HCEC 1CT (cell line): ENCODE measurements around the gene ADTRP.

Experiments used
- DNase-seq: peaks from one replicate; pipeline ENCODE4 v3.0.0-alpha.2; 2017

Gene ADTRP

DNA sequence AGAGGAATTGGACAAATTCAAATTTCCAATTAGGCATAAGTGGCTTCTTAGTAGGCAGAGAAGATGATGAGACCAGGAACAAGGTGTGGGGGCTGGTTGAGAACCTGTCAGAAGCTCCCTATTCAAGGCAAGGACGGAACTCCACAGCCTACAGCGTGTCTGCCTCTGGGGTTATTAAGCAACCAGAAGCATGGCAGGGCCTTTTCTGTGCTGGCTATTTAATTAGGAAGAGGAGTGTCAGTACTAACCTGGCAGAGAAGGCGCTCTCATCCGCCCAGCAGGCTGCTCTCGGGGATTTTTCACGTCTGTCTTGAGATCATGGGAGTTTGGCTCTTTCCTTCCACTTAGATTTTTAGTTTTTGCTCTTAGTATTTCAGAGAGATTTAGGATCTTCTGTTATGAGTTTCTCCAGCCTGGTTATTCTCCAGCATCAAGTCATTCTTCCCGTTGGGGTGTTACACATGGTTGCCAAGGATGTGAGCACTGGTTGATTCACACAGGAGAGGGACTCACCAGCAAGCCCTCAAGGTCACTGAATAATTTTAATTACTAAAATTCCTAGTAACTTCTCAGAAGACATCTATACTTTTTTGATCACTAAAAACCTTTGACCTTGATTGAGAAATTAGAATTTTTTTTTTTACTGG, 23.9 kb downstream of the ADTRP start:
- DNase-seq = peak; percentile 72

DNA sequence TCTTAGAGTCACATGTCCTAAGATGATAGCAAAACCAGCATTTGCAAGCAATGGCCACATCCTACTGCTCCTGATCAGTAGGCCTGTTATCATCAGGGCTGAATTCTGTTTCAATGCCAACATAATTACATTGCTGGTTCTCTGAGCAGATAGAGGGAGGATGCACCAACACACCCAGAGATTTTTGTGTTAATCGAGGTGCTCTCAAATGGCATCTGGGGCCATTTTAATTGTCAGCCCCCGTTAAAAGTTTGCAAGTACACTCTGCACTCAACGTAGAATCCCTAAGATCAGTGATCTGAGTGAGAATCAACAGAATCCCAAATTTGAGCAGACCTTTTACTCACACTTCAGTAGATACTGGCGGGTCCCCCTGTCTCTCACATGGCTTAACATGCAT, 24.8 kb downstream of the ADTRP start:
- no peak for DNase-seq

DNA sequence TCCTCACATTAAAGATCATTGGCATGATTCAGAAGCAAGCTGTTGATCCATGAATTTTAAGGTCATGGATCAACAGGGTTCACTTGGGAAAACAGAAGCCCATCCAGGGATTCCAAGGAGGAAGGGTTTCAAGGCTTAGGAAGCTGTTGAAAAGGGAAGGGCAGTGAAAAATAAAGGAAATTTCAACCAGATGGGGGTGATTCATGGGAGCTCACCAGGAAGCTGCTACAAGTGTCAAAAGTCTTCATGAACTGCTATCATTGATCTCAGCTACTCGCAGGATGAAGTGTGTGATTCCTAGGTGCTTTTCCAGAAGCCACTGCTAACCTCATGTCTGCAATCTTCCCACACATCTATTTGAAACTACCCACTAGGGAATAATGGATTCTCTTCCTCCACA, 26.2 kb downstream of the ADTRP start:
- DNase-seq = no peak

GRCh38 chr6:11750682-11751081, 27.9 kb downstream of the ADTRP start:
- no peak for DNase-seq

DNA sequence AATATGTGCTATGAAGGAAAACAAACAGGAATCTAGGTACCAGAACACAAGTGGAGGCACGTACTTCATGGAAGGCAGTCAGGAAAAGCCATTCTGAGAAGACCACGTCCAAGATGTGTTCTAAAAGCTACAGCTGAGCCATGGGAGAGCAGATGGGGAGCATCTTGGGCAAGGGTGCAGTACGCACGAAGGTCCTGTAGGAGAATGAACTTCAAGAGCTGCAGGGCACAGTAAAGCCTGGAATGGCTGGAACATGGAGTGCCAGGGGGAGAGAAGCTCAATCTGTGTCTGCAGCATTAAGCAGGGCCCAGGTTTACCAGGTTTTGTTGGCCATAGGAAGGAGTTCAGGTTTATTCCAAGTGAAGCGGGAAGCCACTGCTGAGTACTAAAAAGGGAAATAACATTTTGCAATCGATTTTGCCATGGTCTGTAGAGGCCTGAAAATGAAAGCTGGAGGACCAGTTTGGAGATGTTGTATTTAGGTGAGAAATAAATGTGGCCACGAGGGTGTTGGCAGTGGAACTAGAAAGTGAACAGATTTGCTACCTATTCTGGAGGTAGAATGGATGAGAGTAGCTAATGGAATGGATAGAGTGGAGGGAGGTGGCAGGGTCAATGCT, 29.9 kb downstream of the ADTRP start:
- no peak for DNase-seq

GRCh38 chr6:11747021-11747420, 31.6 kb downstream of the ADTRP start:
- no peak for DNase-seq

GRCh38 chr6:11744753-11745152, 33.9 kb downstream of the ADTRP start:
- peak; percentile 76 for DNase-seq

- no peak for DNase-seq
These were observed 34.5 kb downstream of the ADTRP start for GRCh38 chr6:11744101-11744500.

GRCh38 chr6:11740875-11741274, 37.7 kb downstream of the ADTRP start:
- no peak for DNase-seq

GRCh38 chr6:11738661-11739375, 39.8 kb downstream of the ADTRP start:
- no peak for DNase-seq

- no peak for DNase-seq
These were observed 40.4 kb downstream of the ADTRP start for GRCh38 chr6:11738234-11738633.

GRCh38 chr6:11736601-11737000, 42.0 kb downstream of the ADTRP start:
- no peak for DNase-seq

DNA sequence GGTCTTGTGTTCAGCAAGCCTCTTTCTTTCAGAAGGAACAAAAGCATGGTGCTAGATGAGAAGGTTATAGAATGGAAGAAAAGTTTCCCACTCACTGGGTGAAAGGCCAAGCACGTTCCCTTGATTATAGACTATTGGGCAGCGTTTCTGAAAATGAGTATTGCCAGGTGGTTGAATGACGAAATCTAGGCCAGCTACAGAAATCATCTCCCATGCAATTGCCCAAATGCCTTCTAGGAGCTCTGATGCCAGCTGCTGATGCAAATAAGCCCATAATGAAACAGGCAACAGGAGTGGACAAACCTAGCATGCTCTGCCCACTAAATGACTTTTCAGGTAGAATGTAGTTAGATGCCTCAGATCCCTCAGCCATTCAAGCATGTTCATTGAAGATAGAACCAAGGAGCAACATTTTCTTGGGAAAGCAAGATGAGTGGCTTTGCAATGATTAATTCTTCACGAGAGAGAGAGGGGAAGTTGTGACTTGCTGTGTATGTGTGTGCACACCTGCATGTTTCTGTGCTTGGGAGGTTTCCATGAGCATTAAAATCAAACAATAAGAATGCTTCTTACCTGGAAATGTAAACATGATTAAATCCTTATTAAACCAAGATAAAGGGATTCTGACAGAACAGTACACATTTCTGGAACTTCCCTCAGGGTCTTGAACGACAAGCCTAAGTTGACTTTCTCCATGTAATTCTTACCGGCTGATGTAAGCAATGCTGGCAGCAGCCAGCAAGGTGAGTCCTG, 43.6 kb downstream of the ADTRP start:
- DNase-seq = no peak

DNA sequence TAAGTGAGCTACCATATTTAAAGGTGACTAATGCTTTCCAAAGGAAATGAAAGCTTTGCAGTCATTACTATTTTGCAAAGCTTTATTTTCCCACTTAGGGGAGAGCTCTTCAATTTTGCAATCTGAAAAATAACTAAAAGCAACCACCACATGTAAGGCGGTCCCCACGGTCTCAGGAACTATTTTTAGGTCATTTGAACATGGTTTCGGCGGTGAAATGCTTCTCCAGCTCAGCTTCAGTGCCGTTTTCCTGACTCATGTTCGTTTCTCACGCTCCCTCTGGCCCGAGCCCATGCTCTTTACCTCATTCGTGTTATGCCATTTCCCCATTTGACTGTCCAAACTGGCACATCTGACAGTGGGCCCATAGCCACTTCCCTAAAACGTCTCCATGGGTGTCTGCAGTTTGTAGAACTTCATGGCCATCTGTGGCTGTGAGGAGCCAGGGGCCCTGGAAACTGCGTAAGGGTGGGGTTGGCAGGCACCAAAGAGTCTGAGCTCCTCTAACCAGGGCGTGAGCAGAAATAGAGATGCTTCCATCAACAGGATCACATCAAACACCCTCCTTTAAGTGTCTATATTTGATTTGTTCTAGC, 46.5 kb downstream of the ADTRP start:
- no peak for DNase-seq

DNA sequence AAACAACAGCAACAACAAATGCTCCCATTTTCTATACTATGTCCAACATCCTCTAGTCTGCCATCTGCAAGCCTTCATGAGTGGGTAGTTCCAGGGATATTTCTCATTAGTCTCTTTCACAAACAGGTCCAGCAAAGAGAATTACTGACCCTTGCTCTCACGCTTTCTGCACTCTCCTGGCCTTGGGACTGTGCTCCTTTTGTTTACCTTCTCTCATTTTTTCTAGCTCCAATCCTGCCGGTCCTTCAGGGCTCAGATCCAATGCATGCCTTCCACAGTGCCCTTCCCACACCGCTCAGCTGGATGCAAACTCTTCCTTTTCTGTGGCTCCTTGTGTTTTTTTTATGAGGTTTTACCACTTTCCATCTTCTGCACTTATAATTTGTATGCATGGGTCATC, 47.2 kb downstream of the ADTRP start:
- DNase-seq = no peak

DNA sequence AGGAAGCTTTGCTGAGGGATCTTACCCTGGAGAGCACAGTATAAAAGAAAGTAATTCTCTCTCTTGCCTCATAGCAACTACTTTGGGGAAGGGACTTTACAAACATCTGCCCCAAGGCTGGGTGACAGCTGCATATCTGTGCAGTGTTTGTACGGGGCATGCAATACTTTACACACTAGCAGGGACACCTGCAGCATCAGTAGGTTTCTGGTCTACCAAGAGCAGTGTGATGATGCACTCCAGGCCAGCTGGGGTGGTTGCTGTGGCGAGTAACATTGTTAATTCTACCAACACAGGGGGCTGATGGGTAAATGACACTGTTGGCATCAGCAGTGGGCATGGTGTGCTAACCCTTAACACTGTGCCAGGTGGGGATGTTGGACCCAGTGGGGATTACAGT, 48.0 kb downstream of the ADTRP start:
- DNase-seq = no peak

- DNase-seq = no peak
These were observed 49.5 kb downstream of the ADTRP start for GRCh38 chr6:11729076-11729475.

- DNase-seq = no peak
These were observed 50.3 kb downstream of the ADTRP start for GRCh38 chr6:11727998-11728961.

GRCh38 chr6:11727346-11727997, 51.1 kb downstream of the ADTRP start:
- no peak for DNase-seq

DNA sequence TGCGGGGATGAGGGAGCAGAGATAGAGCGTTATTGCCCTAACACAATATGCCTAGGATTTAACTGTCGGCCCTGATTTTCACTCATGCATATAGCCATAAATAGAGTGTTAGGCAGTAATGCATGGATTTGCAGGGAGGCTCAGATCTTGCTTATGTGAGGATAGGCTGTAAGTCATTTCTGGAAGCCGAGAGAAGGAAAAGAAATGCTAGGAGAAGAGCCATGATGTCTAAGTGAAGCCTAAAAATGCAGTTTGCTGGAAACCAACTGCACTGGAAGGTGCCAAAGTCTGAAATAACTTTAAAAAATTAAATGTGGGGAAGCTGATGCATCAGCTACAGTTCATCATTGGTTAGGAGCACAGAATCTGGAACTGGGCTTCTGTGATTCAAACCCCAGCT, 54.3 kb downstream of the ADTRP start:
- DNase-seq = no peak
